DMS79 treated with DMSO at 0.1 percent for 48 hours (cell line): ENCODE measurements around the gene TBX20.
"Not testable (repeated sequence)": the region's sequence is repeated elsewhere in the genome, so short reads cannot be mapped to it uniquely, and the experiment has no call there.

Experiments used
- DNase-seq: peaks from one replicate; lab custom pipeline; 2025; lab: John Stamatoyannopoulos, UW

TBX20 gene

DNA sequence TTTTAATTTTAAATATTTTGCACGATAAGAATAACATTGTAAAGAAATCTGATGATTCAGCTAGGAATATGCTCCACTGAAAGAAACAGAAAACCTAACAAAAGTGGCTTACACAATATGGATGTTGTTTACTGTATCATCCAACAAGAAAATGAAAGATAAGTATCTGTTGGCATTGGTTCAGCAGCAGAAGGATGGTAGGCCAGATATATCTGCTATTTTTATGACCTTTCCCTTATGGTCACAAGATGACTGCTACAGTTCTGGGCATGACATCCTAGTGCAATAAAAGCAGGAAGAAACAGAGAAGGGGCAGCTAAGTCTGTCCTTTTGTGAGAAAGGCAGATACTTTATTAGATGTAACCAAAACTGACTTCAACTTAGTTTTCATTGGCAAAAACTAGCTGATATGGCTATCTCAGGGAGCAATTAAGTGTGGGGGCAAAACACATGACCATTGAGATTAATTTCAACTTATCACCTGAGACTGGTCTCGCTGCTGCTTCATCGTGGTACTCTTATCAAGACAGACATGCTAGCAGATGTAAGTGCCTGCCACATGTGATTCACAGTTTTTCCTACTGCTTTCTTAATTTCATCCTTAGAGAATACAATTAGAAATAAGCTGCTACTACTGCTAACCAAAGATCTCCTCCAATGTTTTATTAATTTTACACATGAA is 92.7 kb downstream of the TBX20 start:
- not testable (repeated sequence) for DNase-seq
